K562 (cell line): ENCODE measurements around the gene TXNRD1. TPM values are rescaled to one million over a fixed set of nuclear protein-coding genes. Genes with fewer than 3 reads are reported as not detected.

Experiments used
- ATAC-seq: fragments of 200-7000 bp; cut with Tn5 transposase; 3 replicates; pipeline ENCODE4 v1.9.1; 2020; ENCODE audit warnings: moderate library complexity
- BruUV-seq: library from RNA; stranded (reverse); fragments of 400-500 nt; replicated peaks from 2 replicates; lab custom pipeline; 2021; lab: Mats Ljungman, UMichigan
- CTCF ChIA-PET: fragments of 300-600 bp; formaldehyde crosslinking; extraction: SDS; loops from one replicate; lab custom pipeline; 2021; ENCODE audit warnings: low intra/inter-chr PET ratio; lab: Yijun Ruan, JAX
- POLR2A ChIA-PET: fragments of 300-600, 350-650 bp; sonication (Branson Sonifier 250); formaldehyde crosslinking; extraction: SDS; loops from one replicate; lab custom pipeline; 2021; ENCODE audit warnings: antibody characterized with exemption, inconsistent platforms; lab: Yijun Ruan, JAX
- DNase-seq, 4 experiments: peaks; one replicate each; pipeline versions ENCODE4 v3.0.0 to v3.0.0-alpha.2; 2011 to 2018; ENCODE audit warnings: low spot score in 3 of 4, mixed read lengths in 3 of 4; ENCODE audit errors: extremely low read depth in 1 of 4
- FAIRE-seq: peaks from 2 replicates; lab custom pipeline; 2011; peaks lifted over from hg19 to GRCh38; lab: Jason Lieb, UNC
- H2AFZ ChIP-seq: 2 replicates; pipeline ENCODE4 v1.6.0; 2011; ENCODE audit warnings: low read depth, low read length, control low read depth, inconsistent platforms
- H3K27ac ChIP-seq: fragments of 200-600 bp; 3 replicates; pipeline ENCODE4 v1.8.0; 2011; ENCODE audit warnings: low read depth, mild to moderate bottlenecking, control low read depth, inconsistent platforms, low read length, moderate library complexity, mixed read lengths; ENCODE audit errors: extremely low read depth
- H3K27me3 ChIP-seq, 2 experiments: fragments of 300-600 bp in 1 of 2; 2 replicates in 1 of 2; 3 replicates in 1 of 2; pipeline versions ENCODE4 v1.6.0 to v1.8.0; 2011; ENCODE audit warnings: inconsistent platforms in 2 of 2, low read length in 2 of 2, mild to moderate bottlenecking in 1 of 2, mixed read lengths in 1 of 2, moderate library complexity in 1 of 2; ENCODE audit not compliant: control insufficient read depth in 2 of 2, insufficient read depth in 2 of 2
- H3K36me3 ChIP-seq: fragments of 300-600 bp; 3 replicates; pipeline ENCODE4 v1.8.0; 2011; ENCODE audit warnings: mild to moderate bottlenecking, low read length, inconsistent platforms; ENCODE audit not compliant: control insufficient read depth, insufficient read depth
- H3K4me1 ChIP-seq, 2 experiments: fragments of 200-600 bp in 1 of 2; replicated peaks in 1 of 2; 2 replicates in 1 of 2; 3 replicates in 1 of 2; pipeline versions ENCODE4 v1.5.1 to v1.8.0; 2011; ENCODE audit warnings: inconsistent platforms in 2 of 2, low read length in 2 of 2, mild to moderate bottlenecking in 1 of 2, mixed read lengths in 1 of 2, moderate library complexity in 1 of 2; ENCODE audit not compliant: control insufficient read depth in 2 of 2, insufficient read depth in 2 of 2
- H3K4me2 ChIP-seq: 2 replicates; pipeline ENCODE4 v1.6.1; 2011; ENCODE audit warnings: low read length, control low read depth, inconsistent platforms, mixed read lengths; ENCODE audit not compliant: insufficient read depth
- H3K4me3 ChIP-seq: fragments of 200-600 bp; sonication (generic), shearing (Covaris generic); 2 replicates; pipeline ENCODE4 v1.5.1; 2016; ENCODE audit warnings: control low read depth, inconsistent platforms
- H3K79me2 ChIP-seq: fragments of 200-600 bp; 3 replicates; pipeline ENCODE4 v1.8.0; 2011; ENCODE audit warnings: low read length, inconsistent platforms; ENCODE audit not compliant: control insufficient read depth, insufficient read depth
- H3K9ac ChIP-seq, 2 experiments: 2 replicates each; pipeline versions ENCODE4 v1.6.0 to v1.6.1; 2011; ENCODE audit warnings: low read depth in 2 of 2, low read length in 2 of 2, control low read depth in 1 of 2, inconsistent platforms in 1 of 2, mild to moderate bottlenecking in 1 of 2, mixed read lengths in 1 of 2; ENCODE audit not compliant: insufficient read depth in 1 of 2
- H3K9me1 ChIP-seq: one replicate; pipeline ENCODE4 v1.6.0; 2011; ENCODE audit warnings: inconsistent platforms, mild to moderate bottlenecking, low read length, moderate library complexity; ENCODE audit not compliant: control insufficient read depth, insufficient read depth
- H3K9me3 ChIP-seq: replicated peaks from 2 replicates; pipeline ENCODE4 v1.5.1; 2011; ENCODE audit warnings: low read depth, low read length, inconsistent platforms; ENCODE audit not compliant: control insufficient read depth, insufficient read depth
- H4K20me1 ChIP-seq: replicated peaks from 2 replicates; pipeline ENCODE4 v1.6.1; 2011; ENCODE audit warnings: low read length, inconsistent platforms, mixed read lengths; ENCODE audit not compliant: control insufficient read depth, insufficient read depth
- CCAR2 ChIP-seq: fragments of 200-400 bp; formaldehyde crosslinking; IDR thresholded peaks from 2 replicates; pipeline ENCODE4 v1.6.1; 2017; ENCODE audit warnings: mild to moderate bottlenecking, low read depth, low read length
- MAFG ChIP-seq: fragments of 450-650 bp; conservative IDR thresholded peaks from 2 replicates; pipeline ENCODE4 v1.6.1; 2016; ENCODE audit warnings: missing genetic modification characterization, missing compliant biosample characterization
- PTRF ChIP-seq: fragments of 450-650 bp; IDR thresholded peaks from 2 replicates; pipeline ENCODE4 v1.6.1; 2016; ENCODE audit warnings: mild to moderate bottlenecking, missing genetic modification characterization, missing compliant biosample characterization
- PURB ChIP-seq: sonication (generic); formaldehyde crosslinking; IDR thresholded peaks from 2 replicates; pipeline ENCODE4 v1.9.0; 2021; ENCODE audit warnings: low read depth, mild to moderate bottlenecking, missing genetic modification reagents
- TCFL5 ChIP-seq: fragments of 250-450 bp; sonication (Bioruptor Pico); conservative IDR thresholded peaks from 2 replicates; pipeline ENCODE4 v1.6.1; 2021; ENCODE audit warnings: mild to moderate bottlenecking, moderate library complexity, matching md5 sums
- TRIM28 ChIP-seq: fragments of 450-650 bp; IDR thresholded peaks from 2 replicates; pipeline ENCODE4 v1.6.1; 2017
- YY1 ChIP-seq, 3 experiments: IDR thresholded peaks; 2 replicates each; pipeline ENCODE4 v1.6.1; 2011; ENCODE audit warnings: low read length in 2 of 3, mild to moderate bottlenecking in 2 of 3, moderate library complexity in 2 of 3, borderline replicate concordance in 1 of 3, control low read depth in 1 of 3, low read depth in 1 of 3; ENCODE audit not compliant: insufficient read depth in 3 of 3, insufficient replicate concordance in 2 of 3, control insufficient read depth in 1 of 3, insufficient read length in 1 of 3; ENCODE audit errors: extremely low read depth in 1 of 3
- ZBED1 ChIP-seq: IDR thresholded peaks from 2 replicates; pipeline ENCODE4 v1.6.1; 2014
- ZBTB7A ChIP-seq: IDR thresholded peaks from 2 replicates; pipeline ENCODE4 v1.6.1; 2011; ENCODE audit warnings: low read depth, mild to moderate bottlenecking, low read length, moderate library complexity, borderline replicate concordance; ENCODE audit not compliant: control insufficient read depth
- ZNF311 ChIP-seq: fragments of 250-450 bp; sonication (Bioruptor Pico); IDR thresholded peaks from 2 replicates; pipeline ENCODE4 v1.4.0; 2020; ENCODE audit warnings: mild to moderate bottlenecking, moderate library complexity
- ZNF518B ChIP-seq: fragments of 250-450 bp; sonication (Bioruptor Pico); IDR thresholded peaks from 2 replicates; pipeline ENCODE4 v1.5.0; 2021; ENCODE audit warnings: mild to moderate bottlenecking, moderate library complexity
- ZNF707 ChIP-seq: fragments of 250-450 bp; sonication (Bioruptor Pico); conservative IDR thresholded peaks from 2 replicates; pipeline ENCODE4 v1.8.0; 2022; ENCODE audit warnings: inconsistent platforms, mild to moderate bottlenecking, moderate library complexity
- ZNF76 ChIP-seq: fragments of 250-450 bp; sonication (Bioruptor Pico); IDR thresholded peaks from 2 replicates; pipeline ENCODE4 v1.4.0; 2020; ENCODE audit warnings: mild to moderate bottlenecking, moderate library complexity, borderline replicate concordance
- ZNF79 ChIP-seq: fragments of 250-450 bp; sonication (Bioruptor Pico); IDR thresholded peaks from 2 replicates; pipeline ENCODE4 v1.4.0; 2020; ENCODE audit warnings: low read depth, mild to moderate bottlenecking, moderate library complexity
- WGBS: fragments of 100-300 bp; shearing (Covaris generic); methylation state at CpG from one replicate; pipeline ENCODE4 v1.1.6; 2016; ENCODE audit warnings: low coverage, mixed read lengths; ENCODE audit not compliant: insufficient coverage; ENCODE audit errors: missing lambda C conversion rate; 5-methylcytosine and 5-hydroxymethylcytosine counted together
- in situ Hi-C: fragments of 300-500 bp; cut with MboI; formaldehyde crosslinking; loops from 4 replicates; pipeline ENCODE4 v1.15.0; 2018; ENCODE audit warnings: inconsistent platforms, mixed read lengths
- intact Hi-C: fragments of 100-400 bp; cut with micrococcal nuclease; formaldehyde crosslinking; loops from 2 replicates; pipeline ENCODE4 v1.14.2; 2022
- polyA plus RNA-seq, 8 experiments: library from polyadenylated mRNA; depleted of rRNA in 4 of 8; stranded (reverse) in 5 of 8; unstranded in 3 of 8; fragments of >200 nt; fragmentation: Nextera tagmentation in 2 of 8; fragmentation: Illumina TruSeq in 1 of 8; extraction: Ambion mirVana in 2 of 8; extraction: Trizol in 1 of 8; gene quantifications; 2 replicates each; pipeline versions ENCODE4 v1.2.1 to v1.2.3, GENCODE V29; 2011 to 2014; ENCODE audit warnings: inconsistent platforms in 1 of 8, missing spikeins in 1 of 8
- total RNA-seq, 7 experiments: library from RNA; depleted of rRNA in 6 of 7; stranded (reverse); fragments of >200 nt in 6 of 7; fragmentation: Illumina TruSeq in 2 of 7; extraction: Trizol in 2 of 7; gene quantifications; 2 replicates each; pipeline versions ENCODE4 v1.2.1 to v1.2.3, GENCODE V29; 2011 to 2021; ENCODE audit warnings: low replicate concordance in 1 of 7
- TF ChIP-seq, protein P1 (sequence below): fragments of 450-650 bp; formaldehyde crosslinking; IDR thresholded peaks from 2 replicates; pipeline ENCODE4 v1.4.0; 2022; ENCODE audit warnings: missing genetic modification characterization
- TF ChIP-seq, protein P2 (sequence below): fragments of 250-450 bp; sonication (Bioruptor Pico); IDR thresholded peaks from 2 replicates; pipeline ENCODE4 v1.5.0; 2022; ENCODE audit warnings: mild to moderate bottlenecking

Gene TXNRD1
- total and polyA plus RNA-seq, 9 of the 15 experiments (the other 6 are each of a cell fraction or from before 2014, with no cell fraction given), result 107 to 189 (median 146) TPM

DNA sequence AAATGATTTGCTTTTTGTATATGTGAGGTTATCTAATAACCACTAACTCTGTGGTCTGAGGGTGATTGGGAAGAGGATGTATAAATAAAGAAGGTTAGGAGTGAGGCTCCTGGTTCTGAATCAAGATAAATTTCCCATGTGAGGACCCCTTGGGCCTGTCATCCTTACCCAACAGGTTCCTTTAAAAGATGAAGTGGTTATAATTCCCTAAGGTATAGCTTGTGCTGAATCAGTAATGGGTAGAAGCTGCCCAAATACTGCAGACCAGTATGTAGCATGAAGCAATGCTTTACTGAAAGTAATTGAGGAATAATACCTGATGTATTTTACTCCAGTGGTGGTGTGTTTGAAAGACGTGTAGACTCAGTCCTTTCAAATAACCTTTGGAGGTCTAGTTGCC lies 96.6 kb downstream of the TXNRD1 start:
- in situ Hi-C loops (no loop called here), intact Hi-C loops (no loop called here)
- WGBS, result 100% methylated on average over 1 of the region's 1 CpG
- Histone ChIP-seq H3K4me2 (no peak overlapping the region), H3K9me1 (no peaks in the 10 kb centered on the region), H3K27me3 (no peaks in the 10 kb centered on the region), H3K4me1 (peaks cover 0 to 3% of the 10 kb centered on the region in 2 experiments; a peak in 2 of 5 replicates), H3K9me3 (no peaks in the 10 kb centered on the region), H4K20me1 (peaks cover 13% of the 10 kb centered on the region; the same call in 1 of the 2 replicates), H2AFZ (no peak overlapping the region), H3K27ac (no peak overlapping the region), H3K9ac (no peak overlapping the region), H3K4me3 (no peak overlapping the region), H3K36me3 (peaks cover 86% of the 10 kb centered on the region), H3K79me2 (peaks cover 59% of the 10 kb centered on the region)
- ChIA-PET POLR2A (interaction anchor here (1.0 to 1.3 kb wide), 4 partner anchors 13 to 29 kb away, joined by 3 to 4 read pairs (median 3); no protein-coding TSS in a partner anchor), CTCF (no interaction called here)
- no TSS peak for BruUV-seq
- FAIRE-seq (no peak), DNase-seq (no peak), ATAC-seq (no peak)
- TF ChIP-seq PTRF (tag), result no peak
- no peak for TF ChIP-seq ZBTB7A
- TF ChIP-seq ZNF518B, result no peak
- TF ChIP-seq ZNF311 (CRISPR knock-in tag), result no peak
- TF ChIP-seq ZNF707 (CRISPR knock-in tag), result no peak
- TF ChIP-seq TCFL5 (CRISPR knock-in tag), result no peak
- no peak for TF ChIP-seq PURB
- TF ChIP-seq YY1 (IDR thresholded peaks at IDR 0.05; ENCODE audit: borderline replicate concordance in 1 of 3, control insufficient read depth in 1 of 3, extremely low read depth in 1 of 3, insufficient read depth in 3 of 3, insufficient read length in 1 of 3, insufficient replicate concordance in 2 of 3, low read depth in 1 of 3, low read length in 2 of 3), result no peak
- TF ChIP-seq, protein P1, sequence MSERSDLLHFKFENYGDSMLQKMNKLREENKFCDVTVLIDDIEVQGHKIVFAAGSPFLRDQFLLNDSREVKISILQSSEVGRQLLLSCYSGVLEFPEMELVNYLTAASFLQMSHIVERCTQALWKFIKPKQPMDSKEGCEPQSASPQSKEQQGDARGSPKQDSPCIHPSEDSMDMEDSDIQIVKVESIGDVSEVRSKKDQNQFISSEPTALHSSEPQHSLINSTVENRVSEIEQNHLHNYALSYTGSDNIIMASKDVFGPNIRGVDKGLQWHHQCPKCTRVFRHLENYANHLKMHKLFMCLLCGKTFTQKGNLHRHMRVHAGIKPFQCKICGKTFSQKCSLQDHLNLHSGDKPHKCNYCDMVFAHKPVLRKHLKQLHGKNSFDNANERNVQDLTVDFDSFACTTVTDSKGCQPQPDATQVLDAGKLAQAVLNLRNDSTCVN (CRISPR knock-in tag), result no peak
- no peak for TF ChIP-seq TRIM28
- TF ChIP-seq, protein P2, sequence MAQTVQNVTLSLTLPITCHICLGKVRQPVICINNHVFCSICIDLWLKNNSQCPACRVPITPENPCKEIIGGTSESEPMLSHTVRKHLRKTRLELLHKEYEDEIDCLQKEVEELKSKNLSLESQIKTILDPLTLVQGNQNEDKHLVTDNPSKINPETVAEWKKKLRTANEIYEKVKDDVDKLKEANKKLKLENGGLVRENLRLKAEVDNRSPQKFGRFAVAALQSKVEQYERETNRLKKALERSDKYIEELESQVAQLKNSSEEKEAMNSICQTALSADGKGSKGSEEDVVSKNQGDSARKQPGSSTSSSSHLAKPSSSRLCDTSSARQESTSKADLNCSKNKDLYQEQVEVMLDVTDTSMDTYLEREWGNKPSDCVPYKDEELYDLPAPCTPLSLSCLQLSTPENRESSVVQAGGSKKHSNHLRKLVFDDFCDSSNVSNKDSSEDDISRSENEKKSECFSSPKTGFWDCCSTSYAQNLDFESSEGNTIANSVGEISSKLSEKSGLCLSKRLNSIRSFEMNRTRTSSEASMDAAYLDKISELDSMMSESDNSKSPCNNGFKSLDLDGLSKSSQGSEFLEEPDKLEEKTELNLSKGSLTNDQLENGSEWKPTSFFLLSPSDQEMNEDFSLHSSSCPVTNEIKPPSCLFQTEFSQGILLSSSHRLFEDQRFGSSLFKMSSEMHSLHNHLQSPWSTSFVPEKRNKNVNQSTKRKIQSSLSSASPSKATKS (CRISPR knock-in tag), result no peak
- no peak for TF ChIP-seq ZNF79 (CRISPR knock-in tag)
- no peak for TF ChIP-seq MAFG (tag)
- TF ChIP-seq CCAR2, result no peak
- no peak for TF ChIP-seq ZBED1
- no peak for TF ChIP-seq ZNF76 (CRISPR knock-in tag)
